Type B pancreatic cell (in vitro differentiated cells): Measurements from ENCODE around the gene TNF. TPM values are rescaled to one million over a fixed set of nuclear protein-coding genes. Genes with fewer than 3 reads are reported as not detected.

ENCODE experiments used
- DNase-seq: peaks from one replicate; pipeline ENCODE4 v3.0.0; 2021; ENCODE audit warnings: mixed read lengths; ENCODE audit not compliant: unreplicated experiment; ENCODE audit errors: extremely low spot score
- H3K27ac Mint-ChIP-seq: 2 replicates; pipeline ENCODE4 v1.8.0; 2021; ENCODE audit warnings: mild to moderate bottlenecking, mixed read lengths
- H3K27me3 Mint-ChIP-seq: 2 replicates; pipeline ENCODE4 v1.8.0; 2021; ENCODE audit warnings: mixed read lengths
- H3K36me3 Mint-ChIP-seq: 2 replicates; pipeline ENCODE4 v1.8.0; 2021; ENCODE audit warnings: mixed read lengths
- H3K4me1 Mint-ChIP-seq: one replicate; pipeline ENCODE4 v1.8.0; 2021; ENCODE audit warnings: mixed read lengths; ENCODE audit not compliant: unreplicated experiment
- H3K4me3 Mint-ChIP-seq: 2 replicates; pipeline ENCODE4 v1.8.0; 2021; ENCODE audit warnings: mild to moderate bottlenecking, mixed read lengths
- H3K9me3 Mint-ChIP-seq: 2 replicates; pipeline ENCODE4 v1.8.0; 2021; ENCODE audit warnings: mixed read lengths
- CTCF ChIP-seq: fragments of 200-600 bp; sonication (generic); conservative IDR thresholded peaks from 2 replicates; pipeline ENCODE4 v1.5.0; 2021; ENCODE audit warnings: antibody characterized with exemption, mild to moderate bottlenecking
- total RNA-seq: library from RNA; stranded (reverse); gene quantifications from 2 replicates; pipeline ENCODE4 v1.2.1, GENCODE V29; 2021; ENCODE audit warnings: low replicate concordance

TNF gene
- total RNA-seq, 1 donor from 2014 or later: not detected

GRCh38 chr6:31626952-31627351 is 51.6 kb downstream of the TNF start:
- no peaks in the 10 kb centered on the region for H3K27me3 Mint-ChIP-seq
- no peaks in the 10 kb centered on the region for H3K9me3 Mint-ChIP-seq
- DNase-seq: no peak
- peaks cover 19% of the 10 kb centered on the region for H3K4me1 Mint-ChIP-seq
- no peak overlapping the region for H3K27ac Mint-ChIP-seq
- no peak for TF ChIP-seq CTCF
- peaks cover 51% of the 10 kb centered on the region for H3K36me3 Mint-ChIP-seq
- H3K4me3 Mint-ChIP-seq: no peak overlapping the region

GRCh38 chr6:31627690-31628287 is 52.4 kb downstream of the TNF start:
- H3K36me3 Mint-ChIP-seq: peaks cover 43% of the 10 kb centered on the region
- no peaks in the 10 kb centered on the region for H3K27me3 Mint-ChIP-seq
- no peaks in the 10 kb centered on the region for H3K9me3 Mint-ChIP-seq
- TF ChIP-seq CTCF: no peak
- H3K4me3 Mint-ChIP-seq: no peak overlapping the region
- no peak for DNase-seq
- H3K27ac Mint-ChIP-seq: no peak overlapping the region
- peaks cover 10% of the 10 kb centered on the region for H3K4me1 Mint-ChIP-seq

Other genes with a start within 250 kb of the TNF start
- gene HLA-B, start 218.4 kb upstream of the TNF start, total RNA-seq: 53.9 and 116 TPM in 2 replicates
- 9.0 and 10.7 TPM in 2 replicates for gene MICA, start 172.0 kb upstream of the TNF start, total RNA-seq
- gene MICB, start 77.4 kb upstream of the TNF start, total RNA-seq: 0.14 and 0.86 TPM in 2 replicates
- not detected in 2 replicates for gene MCCD1, start 46.6 kb upstream of the TNF start, total RNA-seq
- 410 and 636 TPM in 2 replicates for gene DDX39B, start 33.6 kb upstream of the TNF start, total RNA-seq
- gene ATP6V1G2, start 29.0 kb upstream of the TNF start, total RNA-seq: 1.6 and 5.9 TPM in 2 replicates
- gene NFKBIL1, start 28.0 kb upstream of the TNF start, total RNA-seq: 21.1 and 24.2 TPM in 2 replicates
- 0.22 TPM in 1 of 2 replicates, not detected in the other for gene LTA, start 3.3 kb upstream of the TNF start, total RNA-seq
- 0.34 and 1.0 TPM in 2 replicates for gene LTB, start 6.9 kb downstream of the TNF start, total RNA-seq
- not detected in 2 replicates for gene LST1, start 10.7 kb downstream of the TNF start, total RNA-seq
- not detected in 2 replicates for gene NCR3, start 17.4 kb downstream of the TNF start, total RNA-seq
- 0.59 and 3.8 TPM in 2 replicates for gene AIF1, start 39.7 kb downstream of the TNF start, total RNA-seq
- 151 and 235 TPM in 2 replicates for gene PRRC2A, start 45.1 kb downstream of the TNF start, total RNA-seq
- 334 and 378 TPM in 2 replicates for gene BAG6, start 77.1 kb downstream of the TNF start, total RNA-seq
- 11.2 and 20.9 TPM in 2 replicates for gene APOM, start 80.3 kb downstream of the TNF start, total RNA-seq
- gene C6orf47, start 85.2 kb downstream of the TNF start, total RNA-seq: 22.3 and 28.1 TPM in 2 replicates
- 17.6 and 20.2 TPM in 2 replicates for gene GPANK1, start 89.4 kb downstream of the TNF start, total RNA-seq
- 142 and 175 TPM in 2 replicates for gene CSNK2B, start 90.5 kb downstream of the TNF start, total RNA-seq
- 13.9 and 22.0 TPM in 2 replicates for gene LY6G5B, start 94.4 kb downstream of the TNF start, total RNA-seq
- 2.0 and 2.3 TPM in 2 replicates for gene LY6G5C, start 105.5 kb downstream of the TNF start, total RNA-seq
- gene ABHD16A, start 127.8 kb downstream of the TNF start, total RNA-seq: 80.9 and 91.3 TPM in 2 replicates
- gene LY6G6F, start 131.3 kb downstream of the TNF start, total RNA-seq: not detected in 2 replicates
- 1.5 TPM in 1 of 2 replicates, not detected in the other for gene LY6G6D, start 139.8 kb downstream of the TNF start, total RNA-seq
- 2.5 and 16.2 TPM in 2 replicates for gene LY6G6C, start 146.2 kb downstream of the TNF start, total RNA-seq
- 0.41 and 0.81 TPM in 2 replicates for gene MPIG6B, start 147.8 kb downstream of the TNF start, total RNA-seq
- 101 and 138 TPM in 2 replicates for gene DDAH2, start 153.7 kb downstream of the TNF start, total RNA-seq
- 294 and 381 TPM in 2 replicates for gene CLIC1, start 161.0 kb downstream of the TNF start, total RNA-seq
- gene MSH5, start 164.4 kb downstream of the TNF start, total RNA-seq: 20.7 and 46.7 TPM in 2 replicates
- gene SAPCD1, start 187.1 kb downstream of the TNF start, total RNA-seq: 3.2 and 8.9 TPM in 2 replicates
- 6.1 and 6.4 TPM in 2 replicates for gene VWA7, start 201.8 kb downstream of the TNF start, total RNA-seq
- 89.0 and 104 TPM in 2 replicates for gene VARS1, start 220.2 kb downstream of the TNF start, total RNA-seq
- gene LSM2, start 231.4 kb downstream of the TNF start, total RNA-seq: 57.9 and 74.5 TPM in 2 replicates
- 1.8 and 1.9 TPM in 2 replicates for gene HSPA1L, start 239.7 kb downstream of the TNF start, total RNA-seq
- 45.7 and 54.7 TPM in 2 replicates for gene HSPA1A, start 240.0 kb downstream of the TNF start, total RNA-seq